NT2/D1 (cell line): Measurements from ENCODE around the gene RNF25.

Source experiments
- SUZ12 ChIP-seq: IDR thresholded peaks from 2 replicates; pipeline ENCODE4 v1.6.1; 2011; ENCODE audit not compliant: insufficient read length, insufficient read depth; ENCODE audit errors: extremely low read depth
- YY1 ChIP-seq: IDR thresholded peaks from 2 replicates; pipeline ENCODE4 v1.6.1; 2011; ENCODE audit not compliant: insufficient read length, insufficient read depth
- ZNF274 ChIP-seq: IDR thresholded peaks from 2 replicates; pipeline ENCODE4 v1.6.1; 2011; ENCODE audit warnings: mild to moderate bottlenecking, low read depth, low read length

DNA sequence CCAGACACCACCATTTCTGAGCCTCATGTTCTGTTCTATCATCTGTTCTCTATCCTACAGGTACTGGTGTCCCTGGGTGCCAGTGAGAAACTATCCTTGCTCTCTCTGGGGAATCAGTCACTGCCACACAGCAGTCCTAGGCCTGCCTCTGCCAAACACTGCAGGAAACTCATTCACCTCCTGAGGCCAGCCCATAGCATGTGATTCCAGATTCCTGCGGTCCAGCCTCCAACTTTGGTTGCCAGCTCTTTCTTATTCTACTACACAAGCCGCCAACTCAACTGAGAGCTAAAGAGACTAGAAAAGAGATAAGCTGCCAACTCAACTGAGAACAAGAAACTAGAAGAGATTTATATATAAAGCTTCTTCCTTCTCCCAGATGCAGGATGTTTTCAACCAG lies 30.0 kb upstream of the RNF25 start:
- TF ChIP-seq SUZ12 (no peak), YY1 (no peak), ZNF274 (no peak)
